Measurements from ENCODE around the gene ADAM12. TPM values are rescaled to one million over a fixed set of nuclear protein-coding genes. Genes with fewer than 3 reads are reported as not detected.

Gene ADAM12
- total RNA-seq, 1 donor from 2014 or later = 41.7 TPM

DNA sequence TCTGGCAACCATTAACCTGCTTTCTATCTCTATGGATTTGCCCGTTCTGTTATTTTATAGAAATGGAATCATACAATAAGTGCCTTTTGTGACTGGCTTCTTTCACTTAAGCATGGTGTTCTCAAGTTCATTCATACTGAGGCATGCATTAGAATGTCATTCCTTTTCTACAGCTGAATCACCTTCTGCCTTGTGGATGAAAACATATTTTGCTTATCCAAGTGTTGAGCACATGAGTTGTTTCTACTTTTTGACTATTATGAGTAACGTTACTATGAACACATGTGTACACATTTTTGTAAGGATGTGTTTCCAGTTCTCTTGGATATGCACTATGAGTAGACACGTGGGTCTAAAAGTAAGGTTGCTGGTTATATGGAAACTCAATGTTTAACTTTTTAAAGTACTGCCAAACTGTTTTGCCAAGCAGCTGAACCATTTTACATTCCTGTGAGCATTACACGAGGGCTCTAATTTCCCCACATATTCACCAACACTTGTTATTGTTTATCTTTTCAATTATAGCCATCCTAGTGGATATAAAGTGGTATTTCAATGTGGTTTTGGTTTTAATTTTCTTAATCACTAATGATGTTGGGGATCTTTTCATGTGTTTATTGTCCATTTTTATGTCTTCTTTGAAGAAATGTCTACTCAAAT lies 250.6 kb downstream of the ADAM12 start:
- Mint-ChIP-seq H3K36me3 (ENCODE audit: unreplicated experiment) (peaks cover 5% of the 10 kb centered on the region), H3K27me3 (ENCODE audit: unreplicated experiment) (no peaks in the 10 kb centered on the region), H3K9me3 (ENCODE audit: unreplicated experiment) (no peaks in the 10 kb centered on the region), H3K4me1 (ENCODE audit: unreplicated experiment) (peaks cover 10% of the 10 kb centered on the region), H3K27ac (ENCODE audit: unreplicated experiment) (no peak overlapping the region), H3K4me3 (ENCODE audit: unreplicated experiment) (no peak overlapping the region)
- TF ChIP-seq, protein P1, sequence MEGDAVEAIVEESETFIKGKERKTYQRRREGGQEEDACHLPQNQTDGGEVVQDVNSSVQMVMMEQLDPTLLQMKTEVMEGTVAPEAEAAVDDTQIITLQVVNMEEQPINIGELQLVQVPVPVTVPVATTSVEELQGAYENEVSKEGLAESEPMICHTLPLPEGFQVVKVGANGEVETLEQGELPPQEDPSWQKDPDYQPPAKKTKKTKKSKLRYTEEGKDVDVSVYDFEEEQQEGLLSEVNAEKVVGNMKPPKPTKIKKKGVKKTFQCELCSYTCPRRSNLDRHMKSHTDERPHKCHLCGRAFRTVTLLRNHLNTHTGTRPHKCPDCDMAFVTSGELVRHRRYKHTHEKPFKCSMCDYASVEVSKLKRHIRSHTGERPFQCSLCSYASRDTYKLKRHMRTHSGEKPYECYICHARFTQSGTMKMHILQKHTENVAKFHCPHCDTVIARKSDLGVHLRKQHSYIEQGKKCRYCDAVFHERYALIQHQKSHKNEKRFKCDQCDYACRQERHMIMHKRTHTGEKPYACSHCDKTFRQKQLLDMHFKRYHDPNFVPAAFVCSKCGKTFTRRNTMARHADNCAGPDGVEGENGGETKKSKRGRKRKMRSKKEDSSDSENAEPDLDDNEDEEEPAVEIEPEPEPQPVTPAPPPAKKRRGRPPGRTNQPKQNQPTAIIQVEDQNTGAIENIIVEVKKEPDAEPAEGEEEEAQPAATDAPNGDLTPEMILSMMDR (IDR thresholded peaks at IDR 0.05) = no peak
- no peak for DNase-seq (ENCODE audit: extremely low spot score, unreplicated experiment)

GRCh38 chr10:126135941-126136595 lies 252.2 kb downstream of the ADAM12 start:
- no peaks in the 10 kb centered on the region for H3K9me3 Mint-ChIP-seq (ENCODE audit: unreplicated experiment)
- H3K27ac Mint-ChIP-seq (ENCODE audit: unreplicated experiment) = no peak overlapping the region

GRCh38 chr10:126135177-126135576 lies 253.1 kb downstream of the ADAM12 start:
- H3K9me3 Mint-ChIP-seq (ENCODE audit: unreplicated experiment) = no peaks in the 10 kb centered on the region
- no peak for DNase-seq (ENCODE audit: extremely low spot score, unreplicated experiment)
- no peaks in the 10 kb centered on the region for H3K27me3 Mint-ChIP-seq (ENCODE audit: unreplicated experiment)
- peaks cover 5% of the 10 kb centered on the region for H3K36me3 Mint-ChIP-seq (ENCODE audit: unreplicated experiment)
- H3K4me1 Mint-ChIP-seq (ENCODE audit: unreplicated experiment) = peaks cover 10% of the 10 kb centered on the region
- no peak overlapping the region for H3K27ac Mint-ChIP-seq (ENCODE audit: unreplicated experiment)
- H3K4me3 Mint-ChIP-seq (ENCODE audit: unreplicated experiment) = no peak overlapping the region
- TF ChIP-seq, protein P1 (IDR thresholded peaks at IDR 0.05) = peak; percentile 16

More at GRCh38 chr10:126135941-126136595, 252.2 kb downstream of the ADAM12 start:
- Mint-ChIP-seq H3K36me3 (ENCODE audit: unreplicated experiment) (peaks cover 5% of the 10 kb centered on the region), H3K4me3 (ENCODE audit: unreplicated experiment) (no peak overlapping the region), H3K27me3 (ENCODE audit: unreplicated experiment) (no peaks in the 10 kb centered on the region), H3K4me1 (ENCODE audit: unreplicated experiment) (peaks cover 10% of the 10 kb centered on the region)
- TF ChIP-seq, protein P1 (IDR thresholded peaks at IDR 0.05) = no peak
- no peak for DNase-seq (ENCODE audit: extremely low spot score, unreplicated experiment)

GRCh38 chr10:126133906-126134656 lies 254.2 kb downstream of the ADAM12 start:
- TF ChIP-seq, protein P1 (IDR thresholded peaks at IDR 0.05) = no peak
- H3K36me3 Mint-ChIP-seq (ENCODE audit: unreplicated experiment) = peaks cover 5% of the 10 kb centered on the region
- H3K4me1 Mint-ChIP-seq (ENCODE audit: unreplicated experiment) = peaks cover 10% of the 10 kb centered on the region
- DNase-seq (ENCODE audit: extremely low spot score, unreplicated experiment) = no peak
- no peak overlapping the region for H3K4me3 Mint-ChIP-seq (ENCODE audit: unreplicated experiment)
- no peak overlapping the region for H3K27ac Mint-ChIP-seq (ENCODE audit: unreplicated experiment)
- no peaks in the 10 kb centered on the region for H3K9me3 Mint-ChIP-seq (ENCODE audit: unreplicated experiment)
- no peaks in the 10 kb centered on the region for H3K27me3 Mint-ChIP-seq (ENCODE audit: unreplicated experiment)

All from osteocyte (in vitro differentiated cells).